Activated T-cell treated with anti-CD3 and anti-CD28 coated beads, Interleukin-2, amount 50 U/mL, for 1 hour (primary cell): ENCODE measurements around the gene NLGN3.
"Not testable (repeated sequence)": the region's sequence is repeated elsewhere in the genome, so short reads cannot be mapped to it uniquely, and the experiment has no call there.

ENCODE experiments used
- DNase-seq: peaks from one replicate; pipeline ENCODE4 v3.0.0-alpha.2; 2020

Gene NLGN3

DNA sequence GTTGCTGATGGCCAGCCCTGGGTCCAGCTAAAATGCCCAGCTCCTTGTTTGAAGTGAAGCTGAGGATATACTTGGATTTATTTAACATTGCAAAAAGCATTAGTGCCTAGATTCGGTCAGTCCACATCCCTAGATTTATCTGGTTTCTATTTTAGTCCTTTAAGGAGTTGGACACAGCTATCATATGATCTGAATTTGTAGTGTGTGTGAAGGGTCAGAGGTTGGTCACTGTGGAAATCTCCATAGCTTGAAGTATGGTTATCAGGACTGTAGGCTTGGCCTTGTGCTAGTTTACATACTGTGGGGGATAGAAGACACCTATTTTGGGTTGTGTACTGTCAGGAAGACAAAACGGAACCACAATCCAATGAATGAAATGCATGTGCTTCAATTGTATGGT is 28.8 kb downstream of the NLGN3 start:
- no peak for DNase-seq

GRCh38 chrX:71174795-71175194 is 30.2 kb downstream of the NLGN3 start:
- DNase-seq: no peak

GRCh38 chrX:71175531-71175930 is 30.9 kb downstream of the NLGN3 start:
- DNase-seq: no peak

DNA sequence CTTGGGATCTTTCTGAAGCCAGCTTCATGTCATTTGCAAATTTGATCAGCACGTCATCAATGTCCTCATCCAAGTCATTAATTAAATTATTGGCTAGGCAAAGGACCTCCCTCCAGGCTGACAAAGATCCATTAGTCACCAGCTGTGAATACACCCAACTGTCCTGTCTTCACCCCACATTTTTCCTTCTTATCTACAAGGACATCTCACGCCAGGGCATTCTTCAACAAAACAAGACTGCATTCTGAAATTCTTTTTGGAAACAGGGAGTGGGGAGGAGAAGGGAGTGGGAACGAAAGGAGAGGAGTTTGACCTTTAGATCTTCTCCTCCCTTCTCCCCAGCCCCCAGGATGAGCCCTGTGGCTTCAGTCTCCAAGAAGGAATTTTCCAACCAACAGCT is 32.7 kb downstream of the NLGN3 start:
- no peak for DNase-seq

- peak; percentile 31 for DNase-seq
These were observed 34.3 kb downstream of the NLGN3 start for GRCh38 chrX:71178908-71179307.

- DNase-seq: not testable (repeated sequence)
These were observed 36.1 kb downstream of the NLGN3 start for GRCh38 chrX:71180579-71181265.

DNA sequence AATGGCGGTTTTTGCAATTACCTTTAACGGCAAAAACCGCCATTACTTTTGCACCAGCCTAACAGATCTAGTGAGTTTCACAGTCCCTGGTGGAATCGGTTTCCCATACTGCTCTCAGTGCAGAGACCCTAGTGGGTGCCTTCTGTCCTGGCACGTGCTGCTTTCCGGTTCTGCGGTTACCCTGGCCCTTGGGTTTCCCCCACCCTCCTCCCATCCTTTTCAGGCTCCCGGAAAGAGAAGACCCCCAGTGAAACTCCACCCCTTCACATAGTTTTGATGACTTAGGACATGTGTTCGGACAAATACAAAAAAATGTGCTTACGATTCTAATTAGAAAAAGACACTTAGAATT is 36.9 kb downstream of the NLGN3 start:
- peak; percentile 43 for DNase-seq

DNA sequence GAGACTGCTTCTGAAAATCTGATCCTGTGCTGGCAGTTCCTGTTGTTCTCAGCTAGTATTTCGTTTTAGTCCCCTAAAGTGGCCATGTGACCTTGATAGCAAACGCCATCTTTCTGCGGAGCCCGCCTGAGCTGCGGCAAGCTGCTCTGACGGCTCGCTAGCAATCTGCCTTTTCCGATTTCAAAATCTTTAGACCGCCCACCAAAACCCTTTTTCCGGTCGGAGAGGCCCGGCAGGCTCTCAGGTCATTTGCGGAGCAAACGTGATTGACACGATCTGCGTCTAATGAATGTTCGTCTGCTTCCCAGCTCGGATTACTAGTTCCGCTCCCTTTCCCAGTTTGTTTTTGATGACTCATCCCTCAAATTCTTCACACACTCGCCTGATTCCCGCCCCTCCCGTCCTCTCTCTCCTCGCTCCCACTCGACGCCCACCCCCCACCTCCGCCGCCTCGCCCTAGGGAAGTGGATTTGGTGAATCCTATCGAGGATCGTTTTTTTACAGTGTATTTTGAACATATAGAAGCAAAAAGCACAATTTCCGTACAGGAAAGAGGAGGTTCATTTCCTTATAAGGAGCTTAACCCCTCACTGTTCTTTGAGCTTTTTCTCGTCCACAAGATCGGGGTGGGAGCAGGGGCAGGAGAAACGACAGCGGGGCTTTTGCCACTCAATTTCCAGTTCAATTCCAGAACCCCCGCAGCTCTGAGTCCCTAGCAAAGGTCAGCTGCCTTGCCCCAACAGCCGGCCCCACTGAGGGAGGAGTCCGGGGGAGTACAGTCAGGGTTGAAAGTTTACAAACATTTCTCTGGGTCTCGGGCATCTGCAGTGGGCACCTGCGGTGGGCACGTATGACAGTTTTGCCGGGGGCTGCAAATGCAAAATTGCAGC is 37.5 kb downstream of the NLGN3 start:
- DNase-seq: peak; percentile 70

- DNase-seq: no peak
These were observed 38.2 kb downstream of the NLGN3 start for GRCh38 chrX:71182871-71183270.

GRCh38 chrX:71183341-71183740 is 38.7 kb downstream of the NLGN3 start:
- DNase-seq: no peak

- DNase-seq: no peak
These were observed 39.5 kb downstream of the NLGN3 start for GRCh38 chrX:71184092-71184491.

DNA sequence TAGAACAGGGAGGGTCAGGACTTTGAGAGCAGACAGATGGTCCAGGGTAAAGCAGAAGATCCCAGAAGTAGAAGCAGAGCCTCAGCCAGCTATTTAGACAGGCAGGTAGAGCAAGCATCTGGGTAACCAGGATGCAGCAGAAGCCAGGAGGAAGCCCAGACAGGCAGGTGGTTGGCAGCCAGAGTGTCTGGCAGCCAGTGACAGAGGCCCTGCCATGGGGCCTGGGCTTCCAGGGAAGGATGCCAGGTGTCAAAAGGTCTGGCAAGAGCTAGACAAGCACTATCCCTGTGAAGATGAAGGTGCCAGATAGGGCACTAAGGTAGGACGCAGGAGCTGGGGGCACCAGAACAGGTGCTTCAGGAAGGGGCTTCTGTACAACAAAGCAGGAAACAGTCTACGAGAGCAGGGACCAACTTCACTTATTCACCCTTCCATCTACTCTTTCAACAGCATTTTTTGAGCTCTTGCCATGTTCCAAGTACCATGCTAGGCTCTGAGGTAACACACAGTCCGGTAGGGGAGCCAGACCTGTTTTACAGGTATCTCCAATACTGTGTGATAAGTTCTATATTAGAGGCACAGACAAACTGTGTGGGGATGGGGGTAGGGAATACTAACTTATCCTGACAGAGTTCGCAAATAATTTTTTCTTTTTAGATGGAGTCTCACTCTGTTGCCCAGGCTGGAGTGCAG is 40.3 kb downstream of the NLGN3 start:
- no peak for DNase-seq

- DNase-seq: no peak
These were observed 46.6 kb downstream of the NLGN3 start for GRCh38 chrX:71191248-71191647.

DNA sequence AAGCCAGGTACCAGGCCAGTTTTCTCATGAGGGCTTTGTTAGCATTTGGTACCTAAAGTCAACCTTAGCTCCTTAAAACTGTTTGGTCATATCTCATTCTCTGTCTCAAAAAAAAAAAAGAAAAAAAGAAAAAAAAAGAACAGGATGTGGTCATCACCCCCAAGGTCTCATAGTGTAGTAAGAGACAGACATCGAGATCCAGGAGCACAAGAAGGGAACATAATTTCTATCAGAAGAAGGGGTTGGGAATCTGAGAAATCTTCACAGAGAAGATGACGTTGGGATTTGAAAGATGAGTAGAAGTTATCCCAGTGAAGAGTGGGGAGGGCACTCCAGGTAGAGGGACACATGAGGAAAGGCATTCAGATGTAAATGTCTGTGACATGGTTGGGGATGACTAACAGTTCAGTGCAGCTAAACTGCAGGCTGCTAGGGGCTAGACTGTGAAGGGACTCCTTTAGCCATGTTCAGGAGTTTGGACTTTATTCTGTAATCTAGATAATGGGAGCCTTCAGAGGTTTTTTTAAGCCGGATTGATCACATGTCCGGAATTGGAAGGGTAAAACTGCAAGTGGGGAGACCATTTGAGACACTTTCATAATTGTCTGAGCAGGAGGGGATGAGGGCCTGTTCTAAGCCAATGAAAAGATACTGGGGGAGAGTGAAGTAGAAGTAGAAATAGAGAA is 51.5 kb downstream of the NLGN3 start:
- no peak for DNase-seq

DNA sequence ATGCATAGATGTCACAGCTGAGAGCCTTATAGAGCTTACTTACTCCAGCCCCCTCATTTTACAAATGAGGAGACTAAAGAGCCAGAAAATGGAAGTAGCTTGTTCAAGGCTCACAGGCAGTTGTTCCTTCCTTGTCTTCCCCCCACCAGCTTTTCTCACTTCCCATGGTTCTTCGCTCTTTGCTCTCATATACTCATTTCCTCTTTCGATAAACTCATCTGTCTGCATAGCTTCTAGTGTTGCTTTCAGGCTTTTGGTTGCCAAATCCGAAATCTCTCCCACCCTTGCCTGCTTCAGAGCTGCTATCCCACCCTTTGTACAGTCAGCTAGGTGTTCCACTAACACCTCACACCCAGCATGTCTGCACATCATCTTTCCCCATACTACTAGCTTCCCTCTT is 53.4 kb downstream of the NLGN3 start:
- DNase-seq: no peak

DNA sequence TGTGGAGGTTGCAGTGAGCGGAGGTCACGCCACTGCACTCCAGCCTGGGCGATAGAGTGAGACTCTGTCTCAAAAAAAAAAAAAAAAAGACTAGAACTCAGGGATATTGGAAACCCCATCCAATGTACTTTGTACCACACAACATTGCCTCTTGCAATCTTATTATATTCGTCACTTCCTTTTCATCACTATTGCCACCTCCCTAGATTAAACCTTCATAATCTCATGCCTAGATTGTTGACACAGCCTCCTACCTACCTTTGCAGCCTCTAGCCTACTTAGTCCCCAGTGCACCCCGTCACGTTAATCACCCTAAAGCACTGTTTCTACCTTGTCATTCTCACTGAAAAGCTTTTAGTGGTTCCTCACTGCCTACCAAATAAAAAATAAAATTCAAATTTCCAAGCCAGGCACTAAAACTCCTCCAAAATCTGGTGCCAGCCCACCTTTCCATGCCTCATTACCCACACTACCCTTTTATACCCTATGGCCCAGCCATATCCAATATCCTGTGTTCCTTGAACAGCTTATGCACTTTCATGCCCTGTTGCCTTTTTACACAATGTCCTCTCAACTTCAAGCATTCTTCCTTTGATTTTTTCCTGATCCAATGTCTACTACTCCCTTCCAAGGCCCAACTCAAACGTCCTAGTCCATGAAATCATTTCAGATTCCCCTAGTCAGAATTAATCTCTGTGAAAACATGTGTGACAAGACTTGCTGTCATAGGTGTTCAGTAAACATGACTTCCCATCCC is 54.8 kb downstream of the NLGN3 start:
- DNase-seq: no peak

GRCh38 chrX:71210816-71211215 is 66.2 kb downstream of the NLGN3 start:
- DNase-seq: no peak

DNA sequence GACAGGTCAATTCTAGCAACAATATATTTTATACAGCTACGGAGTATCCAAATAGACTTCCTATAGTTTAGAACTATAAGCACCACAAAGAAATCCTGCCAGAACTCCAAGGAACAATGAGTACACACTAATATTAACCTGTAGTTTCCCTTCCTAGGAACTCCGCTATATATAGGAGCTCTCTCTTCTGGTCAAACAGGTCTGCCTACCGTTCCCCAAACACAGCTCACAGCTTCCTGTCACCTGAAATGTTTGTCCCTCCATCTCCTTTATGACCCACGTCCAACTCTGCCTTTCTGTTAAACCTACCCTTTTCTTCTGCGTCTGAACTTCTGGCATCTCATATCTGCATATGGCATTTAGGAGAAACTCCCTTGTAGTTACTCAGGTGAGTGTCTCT is 67.9 kb downstream of the NLGN3 start:
- no peak for DNase-seq

- no peak for DNase-seq
These were observed 69.5 kb downstream of the NLGN3 start for GRCh38 chrX:71214152-71214551.

DNA sequence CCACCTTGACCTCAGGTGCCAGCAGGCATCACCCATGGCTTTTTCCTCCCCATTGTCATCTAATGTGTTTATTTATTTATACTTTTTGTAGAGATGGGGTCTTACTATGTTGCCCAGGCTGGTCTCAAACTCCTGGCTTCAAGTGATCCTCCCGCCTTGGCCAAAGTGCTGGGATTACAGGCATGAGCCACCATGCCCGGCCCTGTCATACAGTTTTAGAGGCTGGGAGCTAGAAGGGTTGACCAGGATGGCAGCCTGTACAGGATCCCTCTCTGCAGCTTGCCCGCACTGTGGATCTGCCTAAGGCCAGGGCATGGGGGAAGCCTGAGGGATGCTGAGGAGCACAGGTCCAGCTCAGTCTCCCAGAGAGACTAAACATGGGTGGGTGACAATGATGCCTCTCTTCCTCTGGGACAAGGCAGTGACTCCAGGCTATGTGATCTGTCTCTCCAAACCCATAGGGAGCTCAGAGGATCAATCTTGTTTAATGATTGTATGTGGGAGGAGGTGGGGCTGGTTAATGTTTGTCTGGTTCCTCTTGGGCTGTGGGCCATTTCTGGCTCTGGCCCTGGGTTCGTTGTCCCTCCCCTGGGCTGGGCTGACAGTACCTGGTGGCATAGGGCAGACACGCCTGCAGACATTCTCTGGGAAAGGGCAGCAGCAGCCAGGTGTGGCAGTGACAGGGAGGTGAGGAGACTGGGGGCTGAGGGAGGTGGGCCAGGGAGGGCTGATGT is 70.1 kb downstream of the NLGN3 start:
- DNase-seq: no peak

DNA sequence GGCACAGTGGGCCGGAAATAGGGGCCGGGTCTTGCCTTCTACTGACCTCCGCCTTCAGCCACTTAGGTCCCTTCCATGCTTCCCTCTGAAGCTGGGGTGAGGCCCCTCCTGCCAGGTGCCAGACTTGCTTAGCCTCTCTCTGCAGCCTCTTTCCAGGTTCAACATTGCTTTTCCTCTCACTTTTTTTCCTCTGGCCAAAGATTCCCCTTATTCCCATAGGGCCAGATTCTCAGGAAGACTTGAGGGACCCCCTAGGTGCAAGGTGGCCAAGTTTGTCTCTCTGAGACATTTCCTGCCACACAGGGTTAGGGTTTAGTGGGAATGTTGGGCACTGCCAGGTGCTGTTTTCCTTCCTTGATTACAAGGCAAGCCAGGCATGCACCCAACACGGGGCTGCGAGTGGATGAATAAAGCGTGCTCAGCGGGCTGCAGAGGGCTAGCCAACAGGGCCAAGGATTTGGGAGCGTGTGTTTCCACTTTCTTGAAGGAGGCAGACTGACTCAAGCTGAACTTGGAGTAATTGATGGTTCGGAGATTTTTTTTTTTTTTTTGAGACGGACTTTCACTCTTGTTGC is 70.8 kb downstream of the NLGN3 start:
- DNase-seq: no peak
